T-helper 2 cell (primary cell): ENCODE data around the gene TNS3.

Experiments used
- DNase-seq, 5 experiments: peaks; one replicate each; pipeline versions ENCODE4 v3.0.0 to v3.0.0-alpha.2; 2012 to 2022

TNS3 gene

GRCh38 chr7:47358944-47359588, 222.8 kb downstream of the TNS3 start:
- no peak for DNase-seq

- no peak for DNase-seq
These were observed 223.6 kb downstream of the TNS3 start for GRCh38 chr7:47358357-47358756.

GRCh38 chr7:47357863-47358262, 224.0 kb downstream of the TNS3 start:
- DNase-seq: no peak

- DNase-seq: no peak
These were observed 224.6 kb downstream of the TNS3 start for GRCh38 chr7:47357361-47357760.

- no peak for DNase-seq
These were observed 225.7 kb downstream of the TNS3 start for GRCh38 chr7:47356261-47356660.

GRCh38 chr7:47355684-47356083, 226.2 kb downstream of the TNS3 start:
- no peak for DNase-seq

- DNase-seq: no peak
These were observed 226.9 kb downstream of the TNS3 start for GRCh38 chr7:47354831-47355541.

GRCh38 chr7:47354071-47354470, 227.8 kb downstream of the TNS3 start:
- DNase-seq: no peak

- no peak for DNase-seq
These were observed 229.4 kb downstream of the TNS3 start for GRCh38 chr7:47352394-47352968.

GRCh38 chr7:47351233-47352154, 230.4 kb downstream of the TNS3 start:
- DNase-seq: no peak

GRCh38 chr7:47350425-47350824, 231.5 kb downstream of the TNS3 start:
- no peak for DNase-seq

GRCh38 chr7:47349401-47349800, 232.5 kb downstream of the TNS3 start:
- DNase-seq: no peak

GRCh38 chr7:47347816-47348385, 234.0 kb downstream of the TNS3 start:
- DNase-seq: no peak

- DNase-seq: no peak
These were observed 234.6 kb downstream of the TNS3 start for GRCh38 chr7:47347346-47347745.

- DNase-seq: no peak
These were observed 235.5 kb downstream of the TNS3 start for GRCh38 chr7:47346377-47346914.

- DNase-seq: no peak
These were observed 236.0 kb downstream of the TNS3 start for GRCh38 chr7:47345857-47346298.

GRCh38 chr7:47344171-47344955, 237.5 kb downstream of the TNS3 start:
- no peak for DNase-seq

GRCh38 chr7:47343061-47343455, 238.9 kb downstream of the TNS3 start:
- DNase-seq: no peak

- no peak for DNase-seq
These were observed 239.4 kb downstream of the TNS3 start for GRCh38 chr7:47342296-47343060.

GRCh38 chr7:47340517-47340916, 241.4 kb downstream of the TNS3 start:
- DNase-seq: no peak

GRCh38 chr7:47338026-47338425, 243.9 kb downstream of the TNS3 start:
- no peak for DNase-seq
